Liver (tissue), 9 donors: Measurements from ENCODE around the gene DPT. TPM values are rescaled to one million over a fixed set of nuclear protein-coding genes. Genes with fewer than 3 reads are reported as not detected.

Experiments
- DNase-seq: peaks from one replicate; pipeline ENCODE4 v3.0.0-alpha.2; 2017; ENCODE audit warnings: low spot score
- H3K27ac ChIP-seq, 2 donors: one replicate each; pipeline ENCODE4 v1.7.0; 2013; ENCODE audit warnings: inconsistent platforms in 2 of 2, low read length in 2 of 2, control low read depth in 1 of 2, low read depth in 1 of 2, mild to moderate bottlenecking in 1 of 2
- H3K27me3 ChIP-seq, 4 donors: one replicate each; pipeline versions ENCODE4 v1.6.1 to v1.7.0; 2013; ENCODE audit warnings: low read length in 3 of 4, inconsistent platforms in 1 of 4, mild to moderate bottlenecking in 1 of 4, moderate library complexity in 1 of 4; ENCODE audit not compliant: control insufficient read depth in 4 of 4, insufficient read depth in 4 of 4
- H3K36me3 ChIP-seq, 4 donors: one replicate each; pipeline versions ENCODE4 v1.6.1 to v1.7.0; 2013; ENCODE audit warnings: low read length in 3 of 4, mild to moderate bottlenecking in 3 of 4, low read depth in 1 of 4, moderate library complexity in 1 of 4; ENCODE audit not compliant: control insufficient read depth in 4 of 4, insufficient read depth in 3 of 4
- H3K4me1 ChIP-seq, 4 donors: one replicate each; pipeline versions ENCODE4 v1.6.1 to v1.7.0; 2013; ENCODE audit warnings: low read length in 3 of 4, mild to moderate bottlenecking in 3 of 4, moderate library complexity in 1 of 4; ENCODE audit not compliant: control insufficient read depth in 4 of 4, insufficient read depth in 4 of 4
- H3K4me3 ChIP-seq, 3 donors: one replicate each; pipeline versions ENCODE4 v1.6.1 to v1.7.0; 2013; ENCODE audit warnings: low read length in 3 of 3, control low read depth in 1 of 3, low read depth in 1 of 3, mild to moderate bottlenecking in 1 of 3
- H3K9ac ChIP-seq, 2 donors: one replicate each; pipeline ENCODE4 v1.7.0; 2013; ENCODE audit warnings: low read length in 2 of 2, mild to moderate bottlenecking in 2 of 2, moderate library complexity in 2 of 2, control low read depth in 1 of 2, low read depth in 1 of 2
- H3K9me3 ChIP-seq, 4 donors: one replicate each; pipeline versions ENCODE4 v1.6.1 to v1.7.0; 2013; ENCODE audit warnings: low read length in 3 of 4; ENCODE audit not compliant: control insufficient read depth in 4 of 4
- ATF3 ChIP-seq: IDR thresholded peaks from 2 replicates; pipeline ENCODE4 v1.6.1; 2016; ENCODE audit warnings: antibody characterized with exemption
- CTCF ChIP-seq: fragments of 150-350 bp; IDR thresholded peaks from 2 replicates; pipeline ENCODE4 v1.5.1; 2017; ENCODE audit warnings: improper control_type of control experiment, low read depth, low read length; ENCODE audit not compliant: missing input control
- EGR1 ChIP-seq, 2 donors: IDR thresholded peaks; 2 replicates each; pipeline ENCODE4 v1.6.1; 2016 to 2018; ENCODE audit warnings: antibody characterized with exemption in 2 of 2, low read depth in 2 of 2
- FOXA1 ChIP-seq: IDR thresholded peaks from 2 replicates; pipeline ENCODE4 v1.6.1; 2016; ENCODE audit warnings: antibody characterized with exemption
- FOXA2 ChIP-seq: IDR thresholded peaks from 2 replicates; pipeline ENCODE4 v1.6.1; 2016; ENCODE audit warnings: antibody characterized with exemption
- GABPA ChIP-seq, 2 donors: IDR thresholded peaks in 1 of 2; conservative IDR thresholded peaks in 1 of 2; 2 replicates each; pipeline ENCODE4 v1.6.1; 2016; ENCODE audit warnings: antibody characterized with exemption in 2 of 2, mild to moderate bottlenecking in 1 of 2, moderate library complexity in 1 of 2
- HNF4A ChIP-seq, 2 donors: conservative IDR thresholded peaks; 2 replicates each; pipeline ENCODE4 v1.6.1; 2016; ENCODE audit warnings: antibody characterized with exemption in 2 of 2, mild to moderate bottlenecking in 2 of 2
- HNF4G ChIP-seq: IDR thresholded peaks from 2 replicates; pipeline ENCODE4 v1.6.1; 2016; ENCODE audit warnings: antibody characterized with exemption
- JUND ChIP-seq, 2 donors: IDR thresholded peaks; 2 replicates each; pipeline ENCODE4 v1.6.1; 2016; ENCODE audit warnings: antibody characterized with exemption in 2 of 2
- MAX ChIP-seq: IDR thresholded peaks from 2 replicates; pipeline ENCODE4 v1.6.1; 2016; ENCODE audit warnings: antibody characterized with exemption
- NR2F2 ChIP-seq: IDR thresholded peaks from 2 replicates; pipeline ENCODE4 v1.6.1; 2016; ENCODE audit warnings: antibody characterized with exemption
- RAD21 ChIP-seq, 2 donors: IDR thresholded peaks; 2 replicates each; pipeline ENCODE4 v1.6.1; 2016; ENCODE audit warnings: antibody characterized with exemption in 2 of 2, mild to moderate bottlenecking in 2 of 2
- REST ChIP-seq: IDR thresholded peaks from 2 replicates; pipeline ENCODE4 v1.6.1; 2016; ENCODE audit warnings: antibody characterized with exemption, mild to moderate bottlenecking
- RXRA ChIP-seq, 2 donors: IDR thresholded peaks; 2 replicates each; pipeline ENCODE4 v1.6.1; 2017 to 2018; ENCODE audit warnings: antibody characterized with exemption in 2 of 2, mild to moderate bottlenecking in 1 of 2
- TAF1 ChIP-seq: conservative IDR thresholded peaks from 2 replicates; pipeline ENCODE4 v1.6.1; 2016; ENCODE audit warnings: antibody characterized with exemption, mild to moderate bottlenecking
- YY1 ChIP-seq: IDR thresholded peaks from 2 replicates; pipeline ENCODE4 v1.6.1; 2016; ENCODE audit warnings: antibody characterized with exemption, mild to moderate bottlenecking
- ZBTB33 ChIP-seq: IDR thresholded peaks from 2 replicates; pipeline ENCODE4 v1.6.1; 2016; ENCODE audit warnings: antibody characterized with exemption
- WGBS: extraction: QIAGEN DNeasy Blood & Tissue Kit; methylation state at CpG from one replicate; pipeline ENCODE4 v1.1.7; 2013; 5-methylcytosine and 5-hydroxymethylcytosine counted together
- polyA plus RNA-seq, 2 donors: library from polyadenylated mRNA; stranded (reverse) in 1 of 2; unstranded in 1 of 2; fragments of 200-250 nt in 1 of 2; fragments of >200 nt in 1 of 2; fragmentation: Nextera tagmentation in 1 of 2; extraction: Ambion mirVana in 1 of 2; gene quantifications; one replicate each; pipeline versions ENCODE4 v1.2.1 to v1.2.3, GENCODE V29; 2013 to 2015
- total RNA-seq, 2 donors: library from RNA; depleted of rRNA; stranded (reverse); fragments of >200 nt; gene quantifications; one replicate each; pipeline ENCODE4 v1.2.3, GENCODE V29; 2014
- donor health status: healthy.
- donor health status: healthy.
- donor health status: healthy.
- donor health status: healthy.
- donor health status: healthy.

DPT gene
- total and polyA plus RNA-seq, 4 donors = 0.42 to 5.0 (median 3.0) TPM

GRCh38 chr1:168775366-168775765 is 46.4 kb upstream of the DPT start:
- no peaks in the 10 kb centered on the region for H3K36me3 ChIP-seq
- H3K9me3 ChIP-seq = no peaks in the 10 kb centered on the region
- no peak for DNase-seq
- H3K4me3 ChIP-seq = no peak overlapping the region
- no peak for TF ChIP-seq REST
- no peak for TF ChIP-seq MAX
- TF ChIP-seq JUND (IDR thresholded peaks at IDR 0.05) = no peak
- TF ChIP-seq RXRA (IDR thresholded peaks at IDR 0.05) = no peak
- no peak for TF ChIP-seq ATF3
- no peak for TF ChIP-seq RAD21 (IDR thresholded peaks at IDR 0.05)
- no peak for TF ChIP-seq FOXA2
- TF ChIP-seq HNF4A (conservative IDR thresholded peaks at IDR 0.05) = no peak
- TF ChIP-seq YY1 = no peak
- no peak for TF ChIP-seq GABPA (IDR thresholded peaks at IDR 0.05 in 1 of 2, conservative IDR thresholded peaks at IDR 0.05 in 1 of 2)
- no peak for TF ChIP-seq HNF4G
- no peak for TF ChIP-seq CTCF
- H3K27ac ChIP-seq = no peak overlapping the region
- peaks cover 3 to 25% (median 19%) of the 10 kb centered on the region in 4 donors for H3K4me1 ChIP-seq
- H3K9ac ChIP-seq = no peak overlapping the region
- no peaks in the 10 kb centered on the region for H3K27me3 ChIP-seq
- WGBS = 97% methylated on average over 3 of the region's 3 CpGs

- H3K27ac ChIP-seq = no peak overlapping the region
- H3K36me3 ChIP-seq = no peaks in the 10 kb centered on the region
- no peak overlapping the region for H3K4me3 ChIP-seq
- H3K9me3 ChIP-seq = no peaks in the 10 kb centered on the region
- no peaks in the 10 kb centered on the region for H3K27me3 ChIP-seq
- peaks cover 3 to 25% (median 19%) of the 10 kb centered on the region in 4 donors for H3K4me1 ChIP-seq
- DNase-seq = no peak
- WGBS = 44% methylated on average over 1 of the region's 1 CpG
- no peak overlapping the region for H3K9ac ChIP-seq
- no peak for TF ChIP-seq HNF4G
- no peak for TF ChIP-seq NR2F2
- peak in 1 of 2 donors; percentile 69 for TF ChIP-seq RXRA (IDR thresholded peaks at IDR 0.05)
- TF ChIP-seq FOXA1 = no peak
- no peak for TF ChIP-seq GABPA (IDR thresholded peaks at IDR 0.05 in 1 of 2, conservative IDR thresholded peaks at IDR 0.05 in 1 of 2)
- no peak for TF ChIP-seq CTCF
- no peak for TF ChIP-seq JUND (IDR thresholded peaks at IDR 0.05)
- no peak for TF ChIP-seq TAF1
- peak in 1 of 2 donors; percentile 25 for TF ChIP-seq RAD21 (IDR thresholded peaks at IDR 0.05)
- TF ChIP-seq YY1 = no peak
- TF ChIP-seq ZBTB33 = no peak
- no peak for TF ChIP-seq ATF3
- no peak for TF ChIP-seq FOXA2
- TF ChIP-seq EGR1 (IDR thresholded peaks at IDR 0.05; ENCODE audit: low read depth in 2 of 2) = no peak
- TF ChIP-seq REST = no peak
- TF ChIP-seq HNF4A (conservative IDR thresholded peaks at IDR 0.05) = peak; percentile 35 to 72
Measured at GRCh38 chr1:168774241-168774640, 45.2 kb upstream of the DPT start.
